Measurements from ENCODE around the gene C1D.
A peak's percentile ranks its signal among the peaks of the same experiment; 100 is the strongest.

The C1D gene

GRCh38 chr2:68062680-68063387, at the start of gene C1D:
TSS of gene C1D (minus strand) at chr2:68063004. CDS start at chr2:68047310, 15,694 bp downstream.
- peak; percentile 91 to 93 for DNase-seq

GRCh38 chr2:68110102-68110501, 47.3 kb upstream of the C1D start:
- DNase-seq: no peak

- DNase-seq: no peak
Observed at GRCh38 chr2:68108120-68108519, 45.3 kb upstream of the C1D start.

- DNase-seq: no peak
Observed at GRCh38 chr2:68107475-68107874, 44.7 kb upstream of the C1D start.

- DNase-seq: no peak
Observed at GRCh38 chr2:68104111-68104835, 41.5 kb upstream of the C1D start.

GRCh38 chr2:68103709-68104055, 40.9 kb upstream of the C1D start:
- no peak for DNase-seq

GRCh38 chr2:68103030-68103708, 40.4 kb upstream of the C1D start:
- no peak for DNase-seq

GRCh38 chr2:68100189-68100588, 37.4 kb upstream of the C1D start:
- no peak for DNase-seq

GRCh38 chr2:68099260-68099659, 36.5 kb upstream of the C1D start:
- no peak for DNase-seq

GRCh38 chr2:68098291-68098797, 35.5 kb upstream of the C1D start:
- no peak for DNase-seq

GRCh38 chr2:68094111-68094510, 31.3 kb upstream of the C1D start:
- no peak for DNase-seq

- DNase-seq: no peak
Observed at GRCh38 chr2:68093634-68094033, 30.8 kb upstream of the C1D start.

- DNase-seq: no peak
Observed at GRCh38 chr2:68091439-68092034, 28.7 kb upstream of the C1D start.

GRCh38 chr2:68089961-68090360, 27.2 kb upstream of the C1D start:
- DNase-seq: no peak

GRCh38 chr2:68088940-68089339, 26.1 kb upstream of the C1D start:
- no peak for DNase-seq

GRCh38 chr2:68086166-68086565, 23.4 kb upstream of the C1D start:
- DNase-seq: no peak

- no peak for DNase-seq
Observed at GRCh38 chr2:68083346-68083745, 20.5 kb upstream of the C1D start.

GRCh38 chr2:68074050-68074449, 11.2 kb upstream of the C1D start:
- no peak for DNase-seq

- peak in 1 of 2 experiments; percentile 1 for DNase-seq
Observed at GRCh38 chr2:68063797-68064646, 1.2 kb upstream of the C1D start.

GRCh38 chr2:68060652-68061051, 2.2 kb downstream of the C1D start:
- DNase-seq: no peak

GRCh38 chr2:68059784-68060525, 2.8 kb downstream of the C1D start:
- no peak for DNase-seq

Data from activated CD4-positive, alpha-beta T cell treated with anti-CD3 and anti-CD28 coated beads, Interleukin-2, amount 50 U/mL, for 4 hours (primary cell).